Trophoblast cell (in vitro differentiated cells and primary cell): ENCODE results near the gene CDK6.
"Not testable (repeated sequence)": the region's sequence is repeated elsewhere in the genome, so short reads cannot be mapped to it uniquely, and the experiment has no call there.

Source experiments
- DNase-seq, 2 donors: peaks; one replicate each; pipeline ENCODE4 v3.0.0-alpha.2; 2016
- H2AFZ ChIP-seq: 2 replicates; pipeline ENCODE4 v1.6.1; 2013; ENCODE audit warnings: low read length, moderate library complexity, mild to moderate bottlenecking; ENCODE audit not compliant: insufficient read depth, poor library complexity
- H2AK5ac ChIP-seq: 2 replicates; pipeline ENCODE4 v1.6.1; 2013; ENCODE audit warnings: mild to moderate bottlenecking, low read length
- H2BK120ac ChIP-seq: 2 replicates; pipeline ENCODE4 v1.6.1; 2013; ENCODE audit warnings: low read length, mild to moderate bottlenecking, moderate library complexity; ENCODE audit not compliant: insufficient read depth, poor library complexity
- H2BK12ac ChIP-seq: 2 replicates; pipeline ENCODE4 v1.6.1; 2013; ENCODE audit warnings: mild to moderate bottlenecking, low read length, moderate library complexity
- H2BK5ac ChIP-seq: 2 replicates; pipeline ENCODE4 v1.6.1; 2013; ENCODE audit warnings: low read length, low read depth, moderate library complexity, mild to moderate bottlenecking; ENCODE audit not compliant: poor library complexity
- H3K14ac ChIP-seq: 2 replicates; pipeline ENCODE4 v1.6.1; 2013; ENCODE audit warnings: mild to moderate bottlenecking, low read length
- H3K18ac ChIP-seq: 2 replicates; pipeline ENCODE4 v1.6.1; 2013; ENCODE audit warnings: mild to moderate bottlenecking, low read length
- H3K23ac ChIP-seq: 2 replicates; pipeline ENCODE4 v1.6.1; 2013; ENCODE audit warnings: low read length
- H3K27ac ChIP-seq: 2 replicates; pipeline ENCODE4 v1.5.1; 2013; ENCODE audit warnings: low read depth, mild to moderate bottlenecking, inconsistent platforms, low read length, moderate library complexity
- H3K27me3 ChIP-seq: 2 replicates; pipeline ENCODE4 v1.6.1; 2013; ENCODE audit warnings: inconsistent platforms, mild to moderate bottlenecking, low read length, moderate library complexity; ENCODE audit not compliant: insufficient read depth
- H3K36me3 ChIP-seq, 2 experiments: 1 replicate in 1 of 2; 2 replicates in 1 of 2; pipeline ENCODE4 v1.6.1; 2013; ENCODE audit warnings: low read length in 2 of 2, mild to moderate bottlenecking in 2 of 2, moderate library complexity in 1 of 2; ENCODE audit not compliant: insufficient read depth in 2 of 2, control insufficient read depth in 1 of 2
- H3K4ac ChIP-seq: 2 replicates; pipeline ENCODE4 v1.6.1; 2013; ENCODE audit warnings: low read depth, mild to moderate bottlenecking, low read length, moderate library complexity
- H3K4me1 ChIP-seq, 2 experiments: 1 replicate in 1 of 2; 2 replicates in 1 of 2; pipeline ENCODE4 v1.6.1; 2013; ENCODE audit warnings: low read length in 2 of 2, mild to moderate bottlenecking in 2 of 2, moderate library complexity in 1 of 2; ENCODE audit not compliant: insufficient read depth in 2 of 2, control insufficient read depth in 1 of 2
- H3K4me2 ChIP-seq: 2 replicates; pipeline ENCODE4 v1.6.1; 2013; ENCODE audit warnings: inconsistent platforms, mild to moderate bottlenecking, low read length, moderate library complexity
- H3K4me3 ChIP-seq: 2 replicates; pipeline ENCODE4 v1.5.1; 2013; ENCODE audit warnings: mild to moderate bottlenecking, low read depth, low read length, inconsistent platforms
- H3K79me1 ChIP-seq: one replicate; pipeline ENCODE4 v1.6.1; 2013; ENCODE audit warnings: low read length
- H3K79me2 ChIP-seq: 2 replicates; pipeline ENCODE4 v1.6.1; 2013; ENCODE audit warnings: low read length, mild to moderate bottlenecking; ENCODE audit not compliant: control insufficient read depth, insufficient read depth, poor library complexity
- H3K9ac ChIP-seq: 2 replicates; pipeline ENCODE4 v1.6.1; 2013; ENCODE audit warnings: mild to moderate bottlenecking, low read length
- H3K9me3 ChIP-seq: 2 replicates; pipeline ENCODE4 v1.6.1; 2013; ENCODE audit warnings: low read depth, mild to moderate bottlenecking, control low read depth, inconsistent platforms, low read length; ENCODE audit not compliant: insufficient read depth
- H4K12ac ChIP-seq: 2 replicates; pipeline ENCODE4 v1.6.1; 2013; ENCODE audit warnings: low read depth, mild to moderate bottlenecking, low read length, moderate library complexity
- H4K8ac ChIP-seq: 2 replicates; pipeline ENCODE4 v1.6.1; 2013; ENCODE audit warnings: low read depth, mild to moderate bottlenecking, low read length, moderate library complexity
- H4K91ac ChIP-seq: one replicate; pipeline ENCODE4 v1.6.1; 2013; ENCODE audit warnings: low read depth, mild to moderate bottlenecking, low read length, moderate library complexity
- WGBS: extraction: QIAGEN DNeasy Blood & Tissue Kit; methylation state at CpG from one replicate; pipeline ENCODE4 v1.1.7; 2013; ENCODE audit warnings: missing lambda C conversion rate; ENCODE audit not compliant: insufficient read length, insufficient coverage; ENCODE audit errors: extremely low coverage; 5-methylcytosine and 5-hydroxymethylcytosine counted together

CDK6 gene

GRCh38 chr7:92606985-92607384 lies 229.4 kb downstream of the CDK6 start:
- H3K4me2 ChIP-seq, result no peak overlapping the region
- DNase-seq, result no peak
- H4K8ac ChIP-seq, result no peak overlapping the region
- H3K9ac ChIP-seq, result no peak overlapping the region
- no peak overlapping the region for H2AFZ ChIP-seq
- H4K91ac ChIP-seq, result no peak overlapping the region
- H4K12ac ChIP-seq, result no peak overlapping the region
- no peaks in the 10 kb centered on the region for H3K27me3 ChIP-seq
- H3K36me3 ChIP-seq, result peaks cover 1 to 5% of the 10 kb centered on the region in 2 experiments
- H2BK120ac ChIP-seq, result no peak overlapping the region
- H3K4me3 ChIP-seq, result no peak overlapping the region
- peaks cover 6% of the 10 kb centered on the region in 2 experiments for H3K4me1 ChIP-seq
- H3K79me1 ChIP-seq, result peaks cover 2% of the 10 kb centered on the region
- H3K9me3 ChIP-seq, result no peaks in the 10 kb centered on the region
- no CpG with 5 or more reads among the region's 4 CpGs for WGBS
- H3K14ac ChIP-seq, result no peak overlapping the region
- H3K23ac ChIP-seq, result no peak overlapping the region
- H2AK5ac ChIP-seq, result no peak overlapping the region
- H3K79me2 ChIP-seq, result peaks cover 2% of the 10 kb centered on the region
- no peak overlapping the region for H3K18ac ChIP-seq
- no peak overlapping the region for H2BK12ac ChIP-seq
- H3K27ac ChIP-seq, result no peak overlapping the region
- H2BK5ac ChIP-seq, result no peak overlapping the region
- H3K4ac ChIP-seq, result no peak overlapping the region

- WGBS, result no CpG with 5 or more reads among the region's 7 CpGs
- not testable (repeated sequence) for H3K27me3 ChIP-seq, H3K79me1 ChIP-seq, H3K18ac ChIP-seq, H3K4me2 ChIP-seq, H3K79me2 ChIP-seq, H4K8ac ChIP-seq, H3K4ac ChIP-seq, H3K14ac ChIP-seq, DNase-seq, H2BK120ac ChIP-seq, H3K23ac ChIP-seq, H2AFZ ChIP-seq, H3K4me1 ChIP-seq, H3K9me3 ChIP-seq, H2BK5ac ChIP-seq, H2BK12ac ChIP-seq, H3K27ac ChIP-seq, H2AK5ac ChIP-seq, H3K9ac ChIP-seq, H4K91ac ChIP-seq, H3K36me3 ChIP-seq, H4K12ac ChIP-seq, H3K4me3 ChIP-seq
These were observed 231.9 kb downstream of the CDK6 start for GRCh38 chr7:92604517-92604916.

- Histone ChIP-seq H3K79me1 (no peaks in the 10 kb centered on the region), H2BK120ac (no peak overlapping the region), H3K36me3 (peaks cover 1 to 5% of the 10 kb centered on the region in 2 experiments), H4K91ac (no peak overlapping the region), H3K23ac (no peak overlapping the region), H3K27ac (no peak overlapping the region), H3K9ac (no peak overlapping the region), H4K12ac (no peak overlapping the region), H3K27me3 (no peaks in the 10 kb centered on the region), H3K9me3 (no peaks in the 10 kb centered on the region), H3K4me2 (no peak overlapping the region), H4K8ac (no peak overlapping the region), H2AFZ (no peak overlapping the region), H2BK5ac (no peak overlapping the region), H3K4me1 (no peaks in the 10 kb centered on the region), H3K4ac (no peak overlapping the region), H3K79me2 (no peaks in the 10 kb centered on the region), H2AK5ac (no peak overlapping the region), H2BK12ac (no peak overlapping the region), H3K14ac (no peak overlapping the region), H3K18ac (no peak overlapping the region), H3K4me3 (no peak overlapping the region)
- WGBS, result no CpG with 5 or more reads among the region's 1 CpG
- DNase-seq, result no peak
These were observed 233.3 kb downstream of the CDK6 start for GRCh38 chr7:92603089-92603445.

GRCh38 chr7:92602352-92603088 lies 233.9 kb downstream of the CDK6 start:
- H3K36me3 ChIP-seq, result peaks cover 1 to 5% of the 10 kb centered on the region in 2 experiments
- H3K4me1 ChIP-seq, result no peaks in the 10 kb centered on the region

More at GRCh38 chr7:92602352-92603088, 233.9 kb downstream of the CDK6 start:
- H2BK5ac ChIP-seq, result no peak overlapping the region
- H2AK5ac ChIP-seq, result no peak overlapping the region
- H4K8ac ChIP-seq, result no peak overlapping the region
- H3K4me2 ChIP-seq, result no peak overlapping the region
- no peak overlapping the region for H3K9ac ChIP-seq
- H3K18ac ChIP-seq, result no peak overlapping the region
- H2BK12ac ChIP-seq, result no peak overlapping the region
- no peak overlapping the region for H3K23ac ChIP-seq
- no peak overlapping the region for H3K27ac ChIP-seq
- no peaks in the 10 kb centered on the region for H3K79me1 ChIP-seq
- H4K12ac ChIP-seq, result no peak overlapping the region
- H3K9me3 ChIP-seq, result no peaks in the 10 kb centered on the region
- no peaks in the 10 kb centered on the region for H3K79me2 ChIP-seq
- no CpG with 5 or more reads among the region's 2 CpGs for WGBS
- H2AFZ ChIP-seq, result no peak overlapping the region
- no peak overlapping the region for H4K91ac ChIP-seq
- no peak overlapping the region for H3K4ac ChIP-seq
- H3K4me3 ChIP-seq, result no peak overlapping the region
- H3K27me3 ChIP-seq, result no peaks in the 10 kb centered on the region
- DNase-seq, result peak in 1 of 2 donors; percentile 7
- H2BK120ac ChIP-seq, result no peak overlapping the region
- no peak overlapping the region for H3K14ac ChIP-seq
